GM19240 (cell line): ENCODE measurements around the gene PAGE5.

Experiments
- DNase-seq: peaks from one replicate; pipeline ENCODE4 v3.0.0; 2011; ENCODE audit warnings: low spot score; ENCODE audit not compliant: insufficient read length

PAGE5 gene, protein sequence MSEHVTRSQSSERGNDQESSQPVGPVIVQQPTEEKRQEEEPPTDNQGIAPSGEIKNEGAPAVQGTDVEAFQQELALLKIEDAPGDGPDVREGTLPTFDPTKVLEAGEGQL

DNA sequence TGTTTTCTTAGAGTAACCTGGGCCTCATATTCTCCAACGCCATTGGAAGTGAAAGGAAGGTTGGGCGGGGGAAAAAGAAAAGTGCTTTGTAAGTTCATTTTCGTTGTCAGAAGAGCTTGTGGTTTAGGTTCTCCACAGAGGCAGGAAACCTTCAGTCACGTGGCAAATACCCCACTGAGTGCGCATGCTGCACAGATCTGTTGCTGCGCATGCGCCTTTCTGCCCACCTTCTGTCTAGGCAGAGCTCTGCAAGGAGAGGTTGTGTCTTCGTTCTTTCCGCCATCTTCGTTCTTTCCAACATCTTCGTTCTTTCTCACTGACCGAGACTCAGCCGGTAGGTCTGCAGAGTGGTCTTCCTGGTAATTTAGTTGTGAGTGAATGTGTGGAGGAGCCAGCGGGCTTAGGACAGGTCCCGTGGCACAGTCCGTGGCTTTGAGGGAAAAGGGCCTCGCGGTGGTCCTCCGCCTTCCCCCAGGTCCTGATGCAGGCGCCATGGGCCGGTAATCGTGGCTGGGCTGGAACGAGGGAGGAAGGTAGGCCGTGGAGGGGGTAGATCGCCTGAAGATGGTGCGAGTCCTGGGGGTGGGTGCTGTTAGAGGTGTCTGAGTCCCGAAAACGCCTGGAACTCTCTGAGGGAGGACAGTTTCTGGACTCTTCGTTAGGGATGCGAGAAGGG lies at the start of gene PAGE5:
PAGE5 (plus strand) TSS at position 228 of the 676 bp plus-strand sequence. CDS start 1,037 bp downstream, outside the sequence.
- no peak for DNase-seq

DNA sequence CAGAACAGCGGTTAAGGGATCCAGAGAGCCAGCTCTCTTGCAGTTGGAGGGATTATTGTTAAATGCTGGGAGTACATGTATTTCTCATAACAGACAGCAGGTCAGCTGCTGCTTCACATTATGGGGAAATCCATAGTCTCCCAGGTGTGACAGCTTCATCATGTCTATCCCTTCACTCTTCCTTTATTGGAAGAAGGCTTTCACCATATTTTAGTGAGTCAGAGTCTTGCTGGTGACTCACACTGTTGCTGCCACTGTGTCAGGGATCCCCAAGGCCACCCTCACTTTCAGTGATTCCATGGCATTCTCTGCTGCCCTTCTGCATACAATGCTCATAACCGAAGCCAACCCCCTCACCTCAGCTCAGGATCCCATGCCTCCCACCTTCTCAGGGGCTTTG lies 32.9 kb upstream of the PAGE5 start:
- DNase-seq: no peak

DNA sequence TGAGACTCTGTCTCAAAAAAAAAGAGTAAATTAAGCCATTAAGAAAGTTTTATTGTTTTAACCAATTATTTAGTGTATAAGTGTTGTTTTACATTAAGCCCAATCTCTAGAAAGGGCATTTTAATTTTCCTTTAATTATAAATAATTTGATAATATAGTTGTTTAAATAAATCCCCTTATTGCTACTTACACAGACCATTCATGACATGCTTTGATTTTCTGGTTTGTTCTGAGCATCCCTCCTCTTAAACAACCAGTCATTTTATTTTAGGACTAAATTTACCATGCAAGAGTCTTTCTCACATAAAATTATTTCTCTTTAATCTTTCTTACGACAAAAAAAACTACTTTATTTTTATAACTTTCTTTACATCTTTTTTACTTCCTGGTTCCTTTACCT lies 23.5 kb upstream of the PAGE5 start:
- DNase-seq: no peak

DNA sequence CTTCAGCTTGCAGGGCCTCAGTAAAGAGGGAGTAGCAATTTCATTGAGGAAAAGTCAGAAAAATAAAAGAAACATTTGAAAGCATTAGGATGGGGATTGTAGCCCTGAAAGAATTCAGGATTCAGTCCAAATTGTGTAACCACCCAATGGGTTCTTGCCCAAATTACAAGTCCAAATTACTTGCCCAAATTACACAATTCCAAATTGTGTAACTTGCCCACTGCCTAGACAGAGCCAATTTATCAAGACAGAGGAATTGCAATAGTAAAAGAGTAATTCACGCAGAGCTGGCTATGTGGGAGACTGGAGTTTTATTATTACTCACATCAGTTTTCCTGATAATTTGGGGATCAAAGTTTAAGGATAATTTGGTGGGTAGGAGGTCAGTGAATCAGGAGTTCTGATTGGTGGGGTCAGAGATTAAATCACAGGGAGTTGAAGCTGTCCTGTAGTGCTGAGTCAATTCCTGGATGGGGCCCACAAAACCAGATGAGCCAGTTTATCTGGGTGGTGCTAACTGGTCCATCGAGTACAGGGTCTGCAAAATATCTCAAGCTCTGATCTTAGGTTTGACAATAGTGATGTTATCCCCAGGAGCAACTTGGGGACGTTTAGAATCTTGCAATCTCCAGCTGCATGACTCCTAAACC lies 18.1 kb upstream of the PAGE5 start:
- no peak for DNase-seq

DNA sequence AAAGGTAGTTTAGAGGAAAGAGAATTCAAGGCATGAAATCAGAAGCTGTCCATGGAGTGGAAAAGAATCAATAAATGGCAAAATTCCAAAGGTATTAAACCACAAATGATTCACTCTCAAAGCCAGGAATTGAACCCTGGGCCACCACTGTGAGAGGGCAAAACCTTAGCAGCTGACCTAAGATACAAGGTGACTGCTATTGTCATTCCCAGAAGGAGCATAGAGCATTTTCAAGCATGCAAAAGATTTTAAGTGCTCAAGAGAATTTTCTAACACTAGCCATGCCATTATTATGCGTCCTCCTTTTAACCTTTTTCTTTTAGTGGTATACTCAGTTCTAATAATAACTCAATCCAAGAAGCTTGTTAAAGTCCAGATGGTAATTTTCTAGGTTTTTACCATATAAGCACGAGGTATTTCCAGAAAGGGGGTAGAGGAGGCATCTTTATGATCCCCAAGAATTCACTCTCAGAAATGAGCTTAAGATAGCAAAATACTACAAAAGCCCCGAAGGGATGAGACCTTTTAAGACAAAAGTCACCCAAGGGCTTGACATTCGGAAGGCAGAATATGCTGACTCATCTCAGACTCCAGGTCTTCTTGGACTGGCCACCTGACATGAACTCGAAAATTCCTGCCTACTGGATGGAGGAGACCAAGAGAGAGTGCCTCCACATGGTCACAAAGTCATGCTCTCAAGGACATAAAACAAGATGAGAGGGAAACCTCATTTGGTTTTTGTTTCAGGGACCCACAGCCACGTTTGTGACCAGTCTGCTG lies 13.8 kb upstream of the PAGE5 start:
- no peak for DNase-seq

DNA sequence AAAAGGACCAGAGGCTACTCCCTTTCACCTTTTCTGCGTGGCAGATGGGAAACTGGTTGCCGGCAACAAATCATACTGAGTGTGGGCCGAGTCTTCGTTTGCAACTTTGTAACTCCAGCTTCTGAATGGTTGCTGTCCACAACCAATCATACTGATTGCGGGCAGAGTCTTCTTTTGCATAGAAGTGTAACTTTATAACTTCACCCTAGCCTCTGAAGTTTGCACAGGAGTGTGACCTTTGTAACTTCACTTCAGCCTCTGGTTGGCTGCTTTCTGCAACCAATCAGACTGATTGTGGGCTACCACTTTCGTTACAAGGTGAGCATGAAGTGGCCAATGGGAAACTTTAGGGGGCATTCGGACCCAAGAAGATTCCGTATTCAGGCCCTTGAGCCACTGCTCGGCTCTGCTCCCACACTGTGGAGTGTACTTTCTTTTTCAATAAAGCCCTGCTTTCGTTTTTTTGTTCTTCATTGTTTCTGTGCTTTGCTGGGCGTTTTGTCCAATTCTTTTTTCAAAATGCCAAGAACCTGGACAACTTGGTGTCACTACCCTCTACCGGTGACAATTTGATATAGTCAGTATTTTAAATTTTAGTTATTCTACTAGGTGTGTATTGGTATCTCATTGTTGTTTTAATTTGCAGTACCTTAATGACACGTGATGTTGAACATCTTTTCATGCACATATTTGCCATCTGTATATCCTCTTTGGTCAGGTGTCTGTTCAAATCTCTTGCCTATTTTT lies 9.0 kb upstream of the PAGE5 start:
- no peak for DNase-seq

DNA sequence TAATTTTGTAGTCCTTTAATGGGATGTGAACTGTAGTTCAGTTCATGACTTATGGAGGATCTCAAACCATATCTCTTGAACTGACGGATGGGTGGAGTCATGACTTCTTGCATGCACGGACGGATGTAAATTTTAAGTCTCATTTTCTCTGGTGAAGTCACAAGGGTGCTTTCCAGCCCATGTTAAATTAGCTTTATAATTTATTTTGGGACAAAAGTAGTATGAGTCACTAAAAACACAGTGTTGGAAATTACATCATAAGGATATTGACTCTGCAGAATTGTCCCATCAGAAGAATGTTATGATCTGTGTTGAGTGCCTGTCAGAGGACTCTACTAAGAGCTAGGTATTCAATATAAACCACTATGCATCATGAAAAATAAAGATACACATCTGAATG lies 6.8 kb upstream of the PAGE5 start:
- no peak for DNase-seq

DNA sequence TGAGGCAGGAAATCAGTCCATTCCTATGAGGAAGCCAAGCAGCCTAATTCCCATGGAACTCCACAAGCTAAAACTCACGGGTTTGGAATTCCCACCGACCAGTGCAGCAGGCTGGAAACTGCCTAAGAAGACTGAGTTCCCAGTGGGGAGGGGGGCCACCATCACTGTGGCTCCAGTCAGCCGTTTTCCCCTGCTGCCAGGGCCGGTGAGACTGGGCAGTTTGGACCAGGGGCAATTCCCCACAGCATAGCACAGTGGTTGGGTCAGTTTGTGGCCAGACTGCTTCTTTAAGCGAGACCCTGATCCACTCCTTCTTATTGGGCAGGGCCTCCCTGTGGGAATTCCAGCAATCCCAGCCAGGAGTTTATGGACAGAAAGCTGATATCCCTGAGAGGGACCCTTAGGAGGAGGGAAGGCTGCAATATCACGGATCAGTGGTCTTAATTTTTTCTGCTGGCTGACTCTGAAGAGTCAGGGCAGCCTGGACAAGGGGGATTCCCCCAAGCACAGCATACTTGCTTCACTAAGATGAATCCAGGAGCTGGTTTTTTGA lies 20.7 kb downstream of the PAGE5 start:
- no peak for DNase-seq

DNA sequence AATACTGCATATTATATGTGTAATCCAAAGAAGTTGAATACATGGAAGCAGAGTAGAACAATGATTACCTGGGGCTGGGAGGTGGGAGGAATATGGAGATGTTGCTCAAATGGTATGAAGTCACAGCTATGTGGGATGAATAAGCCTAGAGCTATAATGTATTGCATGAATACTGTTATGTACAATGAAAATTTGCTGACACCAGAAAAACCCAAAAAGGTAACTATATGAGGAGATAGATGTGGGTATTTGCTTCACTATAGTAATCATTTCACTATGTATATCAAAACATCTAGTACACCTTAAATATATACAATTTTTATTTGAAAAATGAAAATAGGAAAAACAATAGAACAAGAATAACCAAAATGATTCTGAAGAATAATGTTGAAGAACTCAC lies 33.4 kb downstream of the PAGE5 start:
- DNase-seq: no peak

DNA sequence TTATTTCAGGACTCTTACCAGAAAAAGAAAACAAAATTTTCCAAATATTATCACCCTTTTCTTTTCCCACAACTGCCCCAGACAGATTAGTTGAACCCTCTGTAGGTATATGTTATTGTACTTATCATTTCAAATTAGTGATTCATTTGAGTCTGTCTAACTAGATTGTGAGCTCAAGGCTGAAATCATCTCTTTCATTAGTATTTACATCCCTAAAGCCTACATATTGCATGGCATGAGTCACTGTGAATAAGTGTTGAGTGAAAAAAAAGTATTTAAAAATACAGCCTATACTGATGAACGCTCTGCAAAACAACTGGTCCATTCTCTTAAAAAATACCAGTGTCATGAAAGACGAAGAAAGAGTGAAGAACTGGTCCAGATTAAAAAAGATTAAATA lies 40.7 kb downstream of the PAGE5 start:
- DNase-seq: no peak

DNA sequence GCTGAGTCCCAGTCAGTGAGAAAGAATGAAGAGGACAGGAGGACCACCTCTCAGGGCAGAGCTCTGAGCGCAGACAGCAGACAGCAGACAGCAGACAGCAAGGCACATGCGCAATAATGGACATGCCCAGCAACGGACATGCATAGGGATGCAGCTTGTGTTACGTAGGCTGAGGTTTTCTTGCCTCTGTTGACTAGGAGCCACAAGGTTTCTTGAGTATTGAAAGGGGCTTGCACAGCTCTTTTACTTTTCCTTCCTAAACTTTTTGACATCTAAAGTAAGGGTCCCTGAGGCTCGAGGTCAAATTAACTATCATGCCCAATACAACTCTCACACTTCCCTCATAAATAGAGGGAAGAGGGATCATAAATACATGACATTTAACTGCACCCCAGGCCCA lies 44.7 kb downstream of the PAGE5 start, which contains the start of gene PAGE3:
PAGE3 (minus strand) TSS at position 101 of the 400 bp plus-strand sequence. CDS start 1,013 bp downstream, outside the sequence.
- no peak for DNase-seq
